Cardiac fibroblast (primary cell): ENCODE results near the gene MS4A2.
"Not testable (repeated sequence)": the region's sequence is repeated elsewhere in the genome, so short reads cannot be mapped to it uniquely, and the experiment has no call there.

Experiments used
- DNase-seq, 2 donors: peaks; one replicate each; pipeline versions ENCODE4 v3.0.0 to v3.0.0-alpha.2; 2010; ENCODE audit warnings: low read depth in 2 of 2
- H3K4me3 ChIP-seq, 2 donors: replicated peaks in 1 of 2; 1 replicate in 1 of 2; 2 replicates in 1 of 2; pipeline ENCODE4 v1.5.1; 2011; ENCODE audit warnings: low read depth in 2 of 2, low read length in 2 of 2, mild to moderate bottlenecking in 2 of 2, moderate library complexity in 1 of 2
- TF ChIP-seq, protein P1 (sequence below): IDR thresholded peaks from one replicate; pipeline ENCODE4 v1.5.1; 2011; ENCODE audit warnings: low read depth, mild to moderate bottlenecking, low read length, inconsistent platforms

Gene MS4A2

GRCh38 chr11:60088364-60088763 lies at the start of gene MS4A2:
MS4A2 (plus strand) TSS chr11:60088664; CDS start chr11:60088766, 102 bp downstream.
- no peak within 1 kb of the TSS for H3K4me3 ChIP-seq
- DNase-seq = no peak
- TF ChIP-seq, protein P1, sequence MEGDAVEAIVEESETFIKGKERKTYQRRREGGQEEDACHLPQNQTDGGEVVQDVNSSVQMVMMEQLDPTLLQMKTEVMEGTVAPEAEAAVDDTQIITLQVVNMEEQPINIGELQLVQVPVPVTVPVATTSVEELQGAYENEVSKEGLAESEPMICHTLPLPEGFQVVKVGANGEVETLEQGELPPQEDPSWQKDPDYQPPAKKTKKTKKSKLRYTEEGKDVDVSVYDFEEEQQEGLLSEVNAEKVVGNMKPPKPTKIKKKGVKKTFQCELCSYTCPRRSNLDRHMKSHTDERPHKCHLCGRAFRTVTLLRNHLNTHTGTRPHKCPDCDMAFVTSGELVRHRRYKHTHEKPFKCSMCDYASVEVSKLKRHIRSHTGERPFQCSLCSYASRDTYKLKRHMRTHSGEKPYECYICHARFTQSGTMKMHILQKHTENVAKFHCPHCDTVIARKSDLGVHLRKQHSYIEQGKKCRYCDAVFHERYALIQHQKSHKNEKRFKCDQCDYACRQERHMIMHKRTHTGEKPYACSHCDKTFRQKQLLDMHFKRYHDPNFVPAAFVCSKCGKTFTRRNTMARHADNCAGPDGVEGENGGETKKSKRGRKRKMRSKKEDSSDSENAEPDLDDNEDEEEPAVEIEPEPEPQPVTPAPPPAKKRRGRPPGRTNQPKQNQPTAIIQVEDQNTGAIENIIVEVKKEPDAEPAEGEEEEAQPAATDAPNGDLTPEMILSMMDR = no peak

DNA sequence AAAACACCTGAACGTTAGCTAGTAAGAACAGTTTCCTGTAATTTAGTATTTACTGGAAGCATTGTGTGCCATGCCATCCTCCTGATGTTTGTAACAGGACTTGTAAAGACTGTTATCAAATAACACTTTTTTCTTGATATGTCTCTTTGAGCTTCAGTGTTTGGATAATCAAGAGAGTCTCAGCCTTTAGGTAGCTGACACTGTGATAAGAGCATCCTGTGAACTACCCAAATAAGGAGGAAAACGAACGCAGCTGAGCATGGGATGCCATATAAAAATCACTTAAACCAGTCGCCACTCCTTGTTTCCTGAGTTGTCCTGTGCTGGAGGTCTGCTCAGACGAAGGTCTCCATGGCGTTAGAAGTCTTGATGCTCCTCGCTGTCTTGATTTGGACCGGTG lies 48.4 kb upstream of the MS4A2 start, which contains the start of gene OOSP2:
OOSP2 (plus strand) TSS at position 301 of the 400 bp plus-strand sequence; CDS start at position 352, 51 bp downstream.
- no peak for DNase-seq
- TF ChIP-seq, protein P1 = no peak

DNA sequence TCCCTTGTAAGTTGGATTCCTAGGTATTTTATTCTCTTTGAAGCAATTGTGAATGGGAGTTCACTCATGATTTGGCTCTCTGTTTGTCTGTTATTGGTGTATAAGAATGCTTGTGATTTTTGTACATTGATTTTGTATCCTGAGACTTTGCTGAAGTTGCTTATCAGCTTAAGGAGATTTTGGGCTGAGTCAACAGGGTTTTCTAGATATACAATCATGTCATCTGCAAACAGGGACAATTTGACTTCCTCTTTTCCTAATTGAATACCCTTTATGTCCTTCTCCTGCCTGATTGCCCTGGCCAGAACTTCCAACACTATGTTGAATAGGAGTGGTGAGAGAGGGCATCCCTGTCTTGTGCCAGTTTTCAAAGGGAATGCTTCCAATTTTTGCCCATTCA lies 38.0 kb upstream of the MS4A2 start:
- not testable (repeated sequence) for H3K4me3 ChIP-seq

More for the DNA sequence above, 48.4 kb upstream of the MS4A2 start, which contains the start of gene OOSP2:
- H3K4me3 ChIP-seq = no peak within 1 kb of the TSS

GRCh38 chr11:60050839-60051238 lies 37.6 kb upstream of the MS4A2 start:
- not testable (repeated sequence) for DNase-seq, H3K4me3 ChIP-seq

More for the DNA sequence above, 38.0 kb upstream of the MS4A2 start:
- not testable (repeated sequence) for DNase-seq

- H3K4me3 ChIP-seq = no peak within 1 kb of the TSS
- DNase-seq = no peak
- TF ChIP-seq, protein P1 = no peak
These were observed 32.0 kb upstream of the MS4A2 start, which contains the start of gene MS4A3 for GRCh38 chr11:60056349-60056969. MS4A3 (plus strand) TSS chr11:60056665; CDS start chr11:60061161, 4,496 bp downstream.

GRCh38 chr11:60059052-60059451 lies 29.4 kb upstream of the MS4A2 start:
- no peak overlapping the region for H3K4me3 ChIP-seq
- TF ChIP-seq, protein P1 = no peak
- DNase-seq = no peak

DNA sequence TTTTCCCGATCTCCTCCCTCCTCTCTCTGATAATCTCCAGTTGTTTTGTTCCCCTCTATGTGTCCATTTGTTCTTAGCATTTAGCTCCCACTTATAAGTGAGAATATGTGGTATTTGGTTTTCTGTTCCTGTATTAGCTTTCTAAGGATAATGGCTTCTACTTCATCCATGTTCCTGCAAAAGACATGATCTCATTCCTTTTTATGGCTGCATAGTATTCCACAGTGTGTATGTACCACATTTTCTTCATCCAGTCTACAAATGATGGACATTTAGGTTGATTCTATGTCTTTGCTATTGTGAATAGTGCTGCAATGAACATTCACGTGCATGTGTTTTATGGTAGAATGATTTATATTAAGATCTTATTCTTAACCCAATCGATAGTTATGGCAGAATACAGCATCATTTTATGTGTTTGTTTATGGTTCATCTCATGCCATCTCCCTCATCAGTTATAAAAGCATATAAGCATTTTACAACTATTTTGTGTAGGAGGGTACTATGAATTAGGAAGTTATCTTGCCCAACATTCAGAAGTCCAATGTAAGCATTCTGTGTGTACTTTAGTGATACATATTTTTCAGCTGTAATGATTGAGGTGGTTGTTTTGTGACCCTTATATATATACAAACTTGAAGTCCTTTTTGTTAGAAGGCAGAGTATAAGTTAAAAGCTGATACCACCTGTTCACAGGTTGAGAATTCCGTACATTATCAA lies 28.8 kb upstream of the MS4A2 start:
- TF ChIP-seq, protein P1 = no peak
- no peak overlapping the region for H3K4me3 ChIP-seq
- DNase-seq = no peak
